Measurements from ENCODE around the gene KREMEN2. TPM values are rescaled to one million over a fixed set of nuclear protein-coding genes. Genes with fewer than 3 reads are reported as not detected.

KREMEN2 gene
- total RNA-seq, 1 donor from 2014 or later = not detected

DNA sequence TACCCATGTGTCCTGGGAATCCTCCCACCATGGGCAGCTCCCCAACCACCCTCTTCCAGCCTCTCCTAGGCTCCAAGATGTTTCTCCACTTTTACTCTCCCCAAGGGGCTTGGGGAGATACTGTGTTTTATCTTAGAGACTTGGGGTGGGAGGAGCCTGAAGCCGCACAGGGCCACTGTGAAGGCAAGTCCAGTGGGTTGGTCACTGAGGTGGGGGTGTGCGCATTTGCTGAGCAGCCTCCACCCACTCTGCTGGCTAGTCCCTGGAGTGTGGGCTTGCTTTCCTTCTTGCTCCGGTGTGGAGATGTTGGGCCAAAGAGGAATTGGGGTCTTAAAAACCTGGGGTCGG is 44.6 kb downstream of the KREMEN2 start:
- no peak overlapping the region for H3K4me3 Mint-ChIP-seq (ENCODE audit: unreplicated experiment)
- H3K9me3 Mint-ChIP-seq (ENCODE audit: unreplicated experiment) = no peaks in the 10 kb centered on the region
- H3K27ac Mint-ChIP-seq (ENCODE audit: unreplicated experiment) = no peak overlapping the region
- H3K36me3 Mint-ChIP-seq (ENCODE audit: low read depth, unreplicated experiment) = no peaks in the 10 kb centered on the region
- H3K27me3 Mint-ChIP-seq (ENCODE audit: unreplicated experiment) = peaks cover 11% of the 10 kb centered on the region
- TF ChIP-seq, protein P1, sequence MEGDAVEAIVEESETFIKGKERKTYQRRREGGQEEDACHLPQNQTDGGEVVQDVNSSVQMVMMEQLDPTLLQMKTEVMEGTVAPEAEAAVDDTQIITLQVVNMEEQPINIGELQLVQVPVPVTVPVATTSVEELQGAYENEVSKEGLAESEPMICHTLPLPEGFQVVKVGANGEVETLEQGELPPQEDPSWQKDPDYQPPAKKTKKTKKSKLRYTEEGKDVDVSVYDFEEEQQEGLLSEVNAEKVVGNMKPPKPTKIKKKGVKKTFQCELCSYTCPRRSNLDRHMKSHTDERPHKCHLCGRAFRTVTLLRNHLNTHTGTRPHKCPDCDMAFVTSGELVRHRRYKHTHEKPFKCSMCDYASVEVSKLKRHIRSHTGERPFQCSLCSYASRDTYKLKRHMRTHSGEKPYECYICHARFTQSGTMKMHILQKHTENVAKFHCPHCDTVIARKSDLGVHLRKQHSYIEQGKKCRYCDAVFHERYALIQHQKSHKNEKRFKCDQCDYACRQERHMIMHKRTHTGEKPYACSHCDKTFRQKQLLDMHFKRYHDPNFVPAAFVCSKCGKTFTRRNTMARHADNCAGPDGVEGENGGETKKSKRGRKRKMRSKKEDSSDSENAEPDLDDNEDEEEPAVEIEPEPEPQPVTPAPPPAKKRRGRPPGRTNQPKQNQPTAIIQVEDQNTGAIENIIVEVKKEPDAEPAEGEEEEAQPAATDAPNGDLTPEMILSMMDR (IDR thresholded peaks at IDR 0.05; ENCODE audit: unreplicated experiment) = no peak
- no peak for DNase-seq (ENCODE audit: low spot score)
- H3K4me1 Mint-ChIP-seq (ENCODE audit: unreplicated experiment) = peaks cover 24% of the 10 kb centered on the region

DNA sequence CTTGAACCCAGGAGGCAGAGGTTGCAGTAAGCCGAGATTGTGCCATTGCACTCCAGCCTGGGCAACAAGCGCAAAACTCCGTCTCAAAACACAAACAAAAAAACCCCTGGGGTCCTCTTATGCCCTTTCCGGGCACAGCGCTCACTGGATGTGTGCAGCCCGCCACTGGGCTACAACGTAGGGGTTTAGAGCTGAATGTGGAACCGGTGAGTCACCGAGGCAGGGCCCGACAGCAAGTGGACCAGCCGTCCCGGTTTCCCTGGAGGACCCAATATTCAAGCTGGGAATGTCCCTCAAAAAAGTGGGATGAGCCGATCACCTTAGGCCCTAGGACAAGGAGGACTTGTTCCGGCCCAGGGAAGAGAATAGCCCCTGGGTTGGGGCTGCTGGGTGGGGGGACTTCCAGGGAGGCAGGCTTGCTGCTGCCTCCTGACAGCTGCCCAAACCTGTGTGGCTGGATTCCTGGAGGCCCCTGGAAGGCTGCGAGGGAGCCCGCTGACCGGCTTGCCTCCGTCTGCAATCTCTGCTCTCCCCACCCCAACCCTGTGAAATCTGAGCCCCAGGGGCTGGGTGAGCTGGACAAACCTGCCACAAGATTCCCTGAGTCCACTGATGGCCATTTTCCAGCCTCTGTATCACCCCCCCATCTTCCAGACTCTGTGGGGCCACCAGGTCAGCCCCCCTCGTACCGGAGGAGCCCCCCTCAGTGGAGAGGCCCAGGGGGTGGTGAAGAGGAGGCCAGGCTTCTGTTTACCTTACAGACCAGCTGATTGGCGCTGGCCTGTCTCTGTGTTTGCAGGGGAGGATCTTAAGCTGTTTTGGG is 45.7 kb downstream of the KREMEN2 start:
- peaks cover 1% of the 10 kb centered on the region for H3K36me3 Mint-ChIP-seq (ENCODE audit: low read depth, unreplicated experiment)
- H3K4me3 Mint-ChIP-seq (ENCODE audit: unreplicated experiment) = no peak overlapping the region
- no peaks in the 10 kb centered on the region for H3K9me3 Mint-ChIP-seq (ENCODE audit: unreplicated experiment)
- H3K27me3 Mint-ChIP-seq (ENCODE audit: unreplicated experiment) = peaks cover 12% of the 10 kb centered on the region
- DNase-seq (ENCODE audit: low spot score) = no peak
- peaks cover 24% of the 10 kb centered on the region for H3K4me1 Mint-ChIP-seq (ENCODE audit: unreplicated experiment)
- no peak overlapping the region for H3K27ac Mint-ChIP-seq (ENCODE audit: unreplicated experiment)
- TF ChIP-seq, protein P1 (IDR thresholded peaks at IDR 0.05; ENCODE audit: unreplicated experiment) = no peak

DNA sequence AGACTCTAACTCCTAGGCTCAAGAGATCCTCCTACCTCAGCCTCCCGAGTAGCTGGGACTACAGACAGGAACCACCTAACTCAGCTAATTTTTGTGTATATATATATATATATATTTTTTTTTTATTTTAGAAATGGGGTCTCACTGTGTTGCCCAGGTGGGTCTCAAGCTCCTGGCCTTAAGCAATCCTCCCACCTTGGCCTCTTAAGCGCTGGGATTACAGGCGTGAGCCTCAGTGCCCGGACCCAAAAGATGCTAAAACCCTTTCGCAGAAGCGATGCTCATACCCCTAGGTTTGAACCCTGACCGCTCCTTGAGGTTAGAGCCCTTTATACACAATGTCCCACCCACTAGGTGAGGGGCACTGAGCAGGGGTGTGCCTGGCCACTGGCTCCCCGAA is 46.4 kb downstream of the KREMEN2 start:
- Mint-ChIP-seq H3K27ac (ENCODE audit: unreplicated experiment) (no peak overlapping the region), H3K9me3 (ENCODE audit: unreplicated experiment) (no peaks in the 10 kb centered on the region), H3K4me3 (ENCODE audit: unreplicated experiment) (no peak overlapping the region), H3K27me3 (ENCODE audit: unreplicated experiment) (peaks cover 14% of the 10 kb centered on the region), H3K4me1 (ENCODE audit: unreplicated experiment) (peaks cover 24% of the 10 kb centered on the region), H3K36me3 (ENCODE audit: low read depth, unreplicated experiment) (peaks cover 5% of the 10 kb centered on the region)
- DNase-seq (ENCODE audit: low spot score) = no peak
- TF ChIP-seq, protein P1 (IDR thresholded peaks at IDR 0.05; ENCODE audit: unreplicated experiment) = no peak

DNA sequence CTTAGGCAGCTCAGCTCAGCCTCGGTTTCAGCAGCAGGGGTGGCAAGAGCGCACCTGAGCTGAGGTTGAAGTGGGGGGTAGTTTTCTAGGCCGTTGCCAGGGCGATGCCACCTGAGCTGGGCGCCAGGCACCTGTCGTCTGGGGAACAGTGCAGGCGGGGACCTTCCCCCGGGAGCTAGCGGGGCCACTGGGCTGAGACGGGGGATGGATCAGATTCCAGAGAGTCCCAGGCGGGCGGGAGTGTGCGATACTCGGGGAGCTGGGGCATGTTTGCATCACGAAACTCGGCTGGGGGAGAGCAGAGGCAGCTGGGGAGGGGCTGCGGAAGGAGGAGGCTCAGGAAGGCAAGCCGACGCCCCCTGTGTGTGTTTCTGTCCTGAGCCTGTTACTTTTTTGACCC is 48.2 kb downstream of the KREMEN2 start:
- TF ChIP-seq, protein P1 (IDR thresholded peaks at IDR 0.05; ENCODE audit: unreplicated experiment) = no peak
- no peak for DNase-seq (ENCODE audit: low spot score)
- Mint-ChIP-seq H3K4me3 (ENCODE audit: unreplicated experiment) (no peak overlapping the region), H3K27ac (ENCODE audit: unreplicated experiment) (no peak overlapping the region), H3K4me1 (ENCODE audit: unreplicated experiment) (peaks cover 17% of the 10 kb centered on the region), H3K27me3 (ENCODE audit: unreplicated experiment) (peaks cover 16% of the 10 kb centered on the region), H3K36me3 (ENCODE audit: low read depth, unreplicated experiment) (peaks cover 5% of the 10 kb centered on the region), H3K9me3 (ENCODE audit: unreplicated experiment) (no peaks in the 10 kb centered on the region)

DNA sequence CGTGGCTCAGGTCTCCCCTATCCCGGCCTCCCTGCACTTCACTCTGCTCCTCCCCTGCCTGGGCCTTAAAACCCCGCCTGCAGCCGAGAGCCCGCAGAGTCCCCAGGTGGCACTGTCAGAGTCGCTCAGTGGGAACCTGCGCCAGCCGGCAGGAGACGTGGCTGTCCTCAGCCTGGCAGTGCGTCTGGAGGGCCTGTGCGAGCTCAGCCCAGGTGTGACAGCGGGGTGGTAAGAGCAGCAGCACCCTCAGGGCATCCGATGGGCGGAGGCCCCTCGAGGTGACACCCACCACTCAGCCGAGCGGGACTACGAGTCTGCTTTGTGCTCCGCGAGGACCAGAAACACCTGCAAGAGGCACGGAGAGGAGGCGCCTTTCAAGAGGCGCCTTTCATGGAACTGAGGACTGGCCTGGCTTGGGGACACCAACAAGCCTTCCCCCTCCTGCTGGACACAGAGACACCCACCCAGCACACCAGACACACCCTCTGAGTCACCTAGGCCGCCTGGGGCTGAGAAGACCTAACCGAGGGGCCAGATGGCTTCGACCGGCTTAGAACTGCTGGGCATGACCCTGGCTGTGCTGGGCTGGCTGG is 48.8 kb downstream of the KREMEN2 start, which contains the start of gene CLDN9:
TSS of gene CLDN9 (plus strand) at position 96 of the 593 bp plus-strand sequence. CDS start at position 536, 440 bp downstream.
- no peak for DNase-seq (ENCODE audit: low spot score)
- Mint-ChIP-seq H3K27me3 (ENCODE audit: unreplicated experiment) (peaks cover 16% of the 10 kb centered on the region), H3K4me1 (ENCODE audit: unreplicated experiment) (peaks cover 12% of the 10 kb centered on the region), H3K9me3 (ENCODE audit: unreplicated experiment) (no peaks in the 10 kb centered on the region), H3K36me3 (ENCODE audit: low read depth, unreplicated experiment) (peaks cover 5% of the 10 kb centered on the region), H3K27ac (ENCODE audit: unreplicated experiment) (no peak within 1 kb of the TSS), H3K4me3 (ENCODE audit: unreplicated experiment) (no peak within 1 kb of the TSS)
- TF ChIP-seq, protein P1 (IDR thresholded peaks at IDR 0.05; ENCODE audit: unreplicated experiment) = no peak

Measured in endothelial cell (in vitro differentiated cells).